C1 segment of cervical spinal cord (tissue), 14 donors: Measurements from ENCODE around the gene DNM2.

Source experiments
- DNase-seq, 14 donors: peaks; one replicate each; lab custom pipeline; 2025; lab: John Stamatoyannopoulos, UW

Gene DNM2

DNA sequence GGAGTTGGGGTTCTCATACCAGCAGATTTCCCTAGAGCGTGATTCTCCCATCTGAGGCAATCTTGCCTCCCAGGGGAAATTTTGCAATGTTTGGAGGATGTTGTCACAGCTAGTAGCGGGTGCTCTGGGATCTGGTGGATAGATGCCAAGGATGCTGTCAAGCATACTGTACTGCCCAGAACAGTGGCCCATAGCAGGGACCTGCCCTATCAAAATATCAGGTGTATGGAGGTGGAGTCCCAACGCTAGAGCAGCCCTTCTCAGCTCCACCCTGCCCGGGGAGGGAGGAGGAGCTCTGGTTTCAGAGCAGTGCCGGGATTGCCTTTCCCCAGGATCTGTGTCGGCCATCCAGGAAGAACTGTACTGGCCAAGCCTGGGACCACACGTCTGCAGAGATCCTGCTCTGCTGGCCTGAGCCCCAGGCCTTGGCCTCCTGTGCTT is 27.5 kb upstream of the DNM2 start:
- no peak for DNase-seq

DNA sequence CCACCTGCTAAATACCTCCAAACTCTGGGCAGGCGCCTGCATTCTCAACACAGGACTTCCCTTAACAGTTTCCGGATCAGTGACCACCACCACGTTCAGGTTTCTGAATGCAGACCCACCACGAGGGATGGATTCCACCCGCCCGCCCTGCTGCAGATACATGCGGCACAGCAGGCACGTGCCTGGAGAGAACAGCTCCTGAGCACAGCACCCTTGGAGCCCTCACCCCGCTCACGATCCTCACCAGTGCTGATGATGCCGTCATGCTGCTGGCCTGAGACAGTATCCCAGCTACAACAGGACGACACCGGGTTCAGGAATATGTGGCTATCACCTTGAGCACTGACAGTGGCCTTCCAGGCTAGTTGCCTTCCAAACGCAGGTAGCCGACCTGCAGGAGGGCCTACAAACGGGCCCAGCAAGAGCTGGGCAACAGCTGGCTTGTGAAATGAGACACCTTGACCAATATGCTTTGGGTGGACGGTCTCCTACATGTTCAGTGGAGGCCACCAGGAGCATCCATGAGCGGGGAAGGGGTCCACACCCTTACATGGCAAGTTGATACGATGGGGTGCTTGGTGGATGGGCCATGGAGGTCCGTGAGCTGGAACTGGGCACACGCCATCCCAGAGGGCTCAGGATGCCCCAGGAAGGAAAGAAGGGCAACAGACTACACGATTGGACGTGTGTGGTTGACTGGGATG is 26.5 kb upstream of the DNM2 start:
- DNase-seq: no peak

DNA sequence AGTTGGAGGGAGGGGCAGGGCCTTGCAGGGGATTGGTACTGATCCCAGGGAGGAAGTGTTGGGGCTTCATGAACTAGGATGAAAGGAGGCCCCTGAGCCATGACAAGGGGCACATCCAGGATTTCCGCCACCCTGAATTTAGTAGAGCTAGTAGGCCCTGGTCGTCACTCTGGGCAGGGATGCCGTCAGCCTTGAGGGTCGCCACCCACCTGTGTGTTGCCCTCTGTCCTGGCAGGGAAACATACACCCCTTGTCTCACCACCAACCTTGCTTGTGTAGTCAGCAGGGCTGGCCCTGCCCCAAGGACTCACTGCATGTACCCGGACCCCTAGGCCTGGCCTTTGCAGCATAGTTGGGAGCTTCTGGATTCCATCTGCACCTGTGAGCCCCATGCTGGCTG is 26.0 kb upstream of the DNM2 start:
- DNase-seq: no peak

DNA sequence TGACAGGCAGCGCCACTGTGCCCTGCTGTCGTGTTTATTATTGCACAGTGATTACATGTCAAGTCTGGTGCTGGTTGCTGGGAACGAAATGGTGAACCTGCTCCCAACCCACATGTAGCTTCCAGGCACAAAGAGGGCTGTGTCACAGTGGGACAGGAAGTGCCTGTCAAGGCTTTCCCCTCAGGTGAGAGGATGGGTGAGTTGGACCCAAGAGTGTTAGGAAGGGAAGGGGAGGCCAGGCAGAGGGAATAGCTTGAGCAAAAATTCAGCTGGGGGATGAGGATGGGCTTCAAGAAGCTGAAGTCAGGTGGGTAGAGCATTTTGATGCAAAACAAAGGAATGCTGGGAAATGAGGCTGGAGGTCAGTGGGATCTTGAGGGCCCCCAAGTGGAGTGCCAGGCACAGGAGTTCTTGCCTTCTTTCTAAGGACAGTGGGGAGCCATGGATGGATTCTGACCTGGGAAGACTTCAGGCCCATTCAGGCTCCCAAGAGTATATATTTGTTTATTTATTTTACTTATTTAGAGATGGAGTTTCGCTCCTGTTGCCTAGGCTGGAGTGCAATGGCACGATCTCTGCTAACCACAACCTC is 25.1 kb upstream of the DNM2 start:
- DNase-seq: no peak

DNA sequence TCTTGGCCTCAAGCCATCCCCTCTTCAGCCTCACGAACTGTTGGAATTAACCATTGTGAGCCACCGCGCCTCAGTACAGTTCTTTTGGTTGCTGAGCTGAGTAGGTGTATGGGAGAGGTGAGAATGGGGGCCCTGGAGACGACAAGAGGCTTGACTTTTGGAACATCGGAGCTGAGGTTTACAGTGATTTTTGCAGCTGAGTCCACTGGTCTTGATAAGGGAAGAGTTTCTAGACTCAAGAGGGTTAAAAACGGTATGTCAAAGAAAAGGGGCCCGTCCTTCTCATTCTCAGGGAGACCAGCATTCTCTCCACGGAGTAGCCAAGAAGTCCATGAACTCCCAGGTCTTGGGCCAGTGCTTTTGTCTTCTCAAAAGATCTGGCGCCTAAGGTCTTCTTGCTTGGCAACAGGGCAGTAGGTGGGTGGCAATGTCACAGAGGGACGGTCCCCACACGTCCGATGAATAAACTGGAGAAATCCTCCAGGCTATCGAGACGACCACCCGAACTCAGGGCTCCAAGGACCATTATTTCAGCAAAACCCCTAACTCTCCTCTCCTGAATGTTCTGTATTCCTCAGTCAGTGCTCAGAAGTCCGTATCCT is 23.1 kb upstream of the DNM2 start:
- no peak for DNase-seq

DNA sequence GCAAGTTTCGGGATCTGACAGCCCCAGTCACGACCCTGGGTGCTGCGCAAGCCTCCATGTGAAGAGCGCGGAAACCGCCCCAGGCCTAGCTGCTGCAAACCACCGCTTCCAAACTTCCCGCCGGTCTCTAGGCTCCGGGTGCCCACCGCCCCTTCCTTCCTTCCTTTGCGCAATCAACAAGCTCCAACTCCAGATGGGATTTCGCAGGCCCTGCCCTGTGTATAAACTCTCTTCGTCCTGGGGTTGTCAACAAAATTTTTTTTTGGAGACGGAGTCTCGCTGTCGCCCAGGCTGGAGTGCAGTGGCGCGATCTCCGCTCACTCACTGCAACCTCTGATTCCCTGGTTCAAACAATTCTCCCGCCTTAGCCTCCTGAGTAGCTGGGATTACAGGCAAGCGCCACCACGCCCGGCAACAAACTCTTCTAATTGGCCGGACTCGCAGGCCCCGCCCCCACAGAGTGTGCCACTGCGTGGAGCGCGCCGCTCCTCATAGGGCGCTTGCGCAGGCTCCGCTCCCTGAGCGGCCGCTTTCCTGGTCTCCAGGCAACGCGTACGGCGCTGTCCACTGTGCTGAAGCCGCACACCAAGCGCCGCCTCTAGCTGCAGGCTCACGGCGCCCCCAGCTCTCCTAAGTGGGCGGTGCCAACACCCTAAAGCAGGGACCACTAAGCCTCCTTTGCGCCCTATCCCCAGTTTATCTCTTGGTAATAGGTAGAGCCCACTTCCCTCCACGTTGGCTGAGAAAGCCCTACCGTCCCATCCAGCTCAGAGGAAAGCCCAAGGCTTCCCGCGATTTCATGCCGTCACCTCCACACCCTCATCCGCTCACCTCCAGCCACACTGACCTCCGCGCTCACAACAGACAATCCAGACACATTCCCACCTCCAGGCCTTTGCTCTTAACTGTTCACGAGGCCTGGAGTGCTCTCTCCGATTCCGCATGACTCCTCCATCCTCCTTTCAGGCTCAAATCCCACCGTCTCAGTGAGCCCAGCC is 22.2 kb upstream of the DNM2 start:
- DNase-seq: peak; percentile 33 to 89 (median 74)

DNA sequence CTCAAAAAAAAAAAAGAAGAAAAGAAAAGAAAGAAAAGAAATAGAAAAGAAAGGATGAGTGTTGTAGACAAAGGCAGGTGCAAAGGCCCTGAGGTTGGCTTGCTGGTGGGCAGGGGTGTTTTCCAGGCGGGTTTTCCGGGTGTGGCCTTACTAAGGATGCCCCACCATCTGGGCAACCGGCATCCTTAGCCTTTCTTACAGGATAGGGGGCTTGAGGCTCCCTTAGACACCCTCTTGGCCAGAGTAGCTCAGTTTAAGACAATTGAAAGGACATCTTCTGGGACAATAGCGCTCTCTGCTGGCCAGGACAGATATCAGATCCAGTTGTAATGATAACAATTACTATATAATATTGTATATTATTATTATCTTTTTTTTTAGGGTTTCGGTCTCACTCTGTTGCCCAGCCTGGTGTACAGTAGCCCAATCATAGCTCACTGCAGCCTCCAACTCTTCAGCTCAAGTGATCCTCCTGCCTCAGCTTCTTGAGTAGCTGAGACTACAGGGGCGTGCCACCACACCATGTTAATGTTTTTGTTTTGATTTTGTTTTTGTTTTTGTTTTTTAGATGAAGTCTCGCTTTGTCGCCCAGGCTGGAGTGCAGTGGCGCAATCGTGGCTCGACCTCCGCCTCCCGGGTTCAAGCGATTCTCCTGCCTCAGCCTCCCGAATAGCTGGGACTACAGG is 18.1 kb upstream of the DNM2 start:
- DNase-seq: peak in 2 of 14 donors; percentile 10 to 11

DNA sequence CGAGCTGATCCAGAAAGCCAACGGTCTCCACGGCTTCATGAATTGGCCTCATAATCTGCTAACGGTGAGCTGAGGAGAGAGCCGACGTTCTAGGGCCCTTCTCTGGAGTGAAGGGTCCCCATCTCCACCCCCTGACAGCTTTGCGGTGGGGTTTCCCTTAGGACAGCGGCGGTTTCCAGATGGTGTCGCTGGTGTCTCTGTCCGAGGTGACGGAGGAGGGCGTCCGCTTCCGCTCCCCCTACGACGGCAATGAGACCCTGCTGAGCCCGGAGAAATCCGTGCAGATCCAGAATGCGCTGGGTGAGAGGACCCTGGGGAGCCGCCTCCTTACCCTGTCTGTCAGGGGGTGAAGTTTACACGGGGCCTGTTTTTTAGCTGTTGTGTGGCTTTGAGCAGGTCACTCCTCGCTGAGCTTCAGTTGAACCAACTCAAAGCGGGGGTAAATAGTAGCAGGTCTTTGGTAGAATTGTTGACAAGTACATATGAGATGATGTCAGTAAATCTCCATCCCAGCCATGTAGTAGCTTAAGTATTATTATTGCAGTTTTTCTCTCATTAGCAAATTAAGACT is 15.8 kb upstream of the DNM2 start:
- peak in 2 of 14 donors; percentile 18 to 38 for DNase-seq

DNA sequence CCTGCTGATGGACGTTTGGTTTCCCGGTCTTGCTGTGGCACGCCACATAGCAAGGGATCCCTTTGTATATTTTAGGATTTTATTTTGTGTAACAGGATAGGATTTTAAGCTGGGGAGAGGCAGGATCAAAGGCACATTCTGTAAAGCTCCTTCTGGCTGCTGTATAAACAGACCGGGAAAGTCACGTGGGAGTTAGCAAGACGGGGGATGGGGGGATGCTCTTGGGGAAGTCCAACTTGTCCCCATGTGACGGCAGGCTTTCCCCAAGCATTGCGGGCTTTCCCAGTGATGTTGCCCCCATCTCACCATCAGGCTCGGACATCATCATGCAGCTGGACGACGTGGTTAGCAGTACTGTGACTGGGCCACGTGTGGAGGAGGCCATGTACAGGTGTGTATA is 10.9 kb upstream of the DNM2 start:
- DNase-seq: no peak

DNA sequence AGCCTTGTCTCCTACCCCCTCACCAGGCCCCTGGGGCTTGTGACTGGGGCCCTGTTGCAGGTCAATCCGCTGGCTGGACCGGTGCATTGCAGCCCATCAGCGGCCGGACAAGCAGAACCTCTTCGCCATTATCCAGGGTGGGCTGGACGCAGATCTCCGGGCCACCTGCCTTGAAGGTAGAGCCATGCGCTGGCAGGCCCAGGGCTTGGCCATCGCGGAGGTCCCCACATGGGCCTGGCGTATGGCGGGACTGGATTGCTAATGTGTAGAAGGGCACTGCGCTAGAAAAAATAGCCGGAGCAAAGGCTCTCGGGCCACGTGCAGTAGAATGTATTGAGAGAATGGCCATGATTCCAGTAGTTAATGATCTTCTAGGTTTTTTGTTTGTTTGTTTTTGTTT is 10.4 kb upstream of the DNM2 start:
- DNase-seq: no peak

DNA sequence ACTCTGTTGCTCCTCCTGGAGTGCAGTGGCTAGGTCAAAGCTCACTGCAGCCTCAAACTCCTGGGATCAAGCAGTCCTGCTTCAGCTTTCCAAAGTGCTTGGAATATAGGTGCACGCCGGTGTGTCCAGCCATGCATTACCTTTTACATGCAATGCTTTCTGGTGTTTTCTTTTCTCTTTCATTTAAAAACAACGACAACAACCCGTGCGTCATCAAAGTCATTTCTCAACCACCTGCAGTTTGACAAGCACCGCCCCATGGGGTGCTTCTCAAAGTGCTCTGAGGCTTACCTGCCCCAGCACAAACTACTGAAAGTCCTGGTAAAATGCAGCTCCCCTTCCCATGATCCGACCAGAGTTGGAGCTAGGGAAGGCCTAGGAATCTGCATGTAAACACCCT is 9.6 kb upstream of the DNM2 start:
- no peak for DNase-seq

DNA sequence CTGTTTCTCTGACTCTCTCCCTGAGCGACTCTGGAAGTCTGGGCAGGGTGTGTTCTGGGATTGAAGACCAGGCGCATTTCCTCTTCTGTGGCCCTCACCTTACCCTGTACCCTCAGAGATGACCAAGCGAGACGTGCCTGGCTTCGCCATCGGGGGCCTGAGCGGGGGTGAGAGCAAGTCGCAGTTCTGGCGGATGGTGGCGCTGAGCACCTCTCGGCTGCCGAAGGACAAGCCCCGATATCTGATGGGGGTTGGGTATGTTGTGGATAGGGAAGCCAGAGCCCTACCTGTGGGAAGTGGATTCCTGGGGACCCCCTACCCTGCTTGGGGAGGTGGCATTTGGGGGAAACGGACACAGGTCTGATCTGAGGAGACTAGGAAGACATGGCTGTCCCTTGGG is 5.8 kb upstream of the DNM2 start:
- DNase-seq: no peak

DNA sequence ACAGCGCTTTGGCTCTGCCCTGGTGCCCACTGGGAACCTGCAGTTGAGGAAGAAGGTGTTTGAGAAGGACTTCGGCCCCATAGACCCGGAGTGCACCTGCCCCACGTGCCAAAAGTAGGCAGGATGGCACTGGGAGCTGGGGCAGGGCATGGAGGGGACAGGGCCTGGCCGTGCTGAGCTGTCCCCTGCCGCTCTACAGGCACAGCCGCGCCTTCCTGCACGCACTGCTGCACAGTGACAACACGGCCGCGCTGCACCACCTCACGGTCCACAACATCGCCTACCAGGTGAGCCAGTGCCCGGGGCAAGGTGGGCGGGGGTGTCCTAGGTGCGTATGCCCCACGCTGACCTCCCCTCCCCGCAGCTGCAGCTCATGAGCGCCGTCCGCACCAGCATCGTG is 5.1 kb upstream of the DNM2 start:
- no peak for DNase-seq

DNA sequence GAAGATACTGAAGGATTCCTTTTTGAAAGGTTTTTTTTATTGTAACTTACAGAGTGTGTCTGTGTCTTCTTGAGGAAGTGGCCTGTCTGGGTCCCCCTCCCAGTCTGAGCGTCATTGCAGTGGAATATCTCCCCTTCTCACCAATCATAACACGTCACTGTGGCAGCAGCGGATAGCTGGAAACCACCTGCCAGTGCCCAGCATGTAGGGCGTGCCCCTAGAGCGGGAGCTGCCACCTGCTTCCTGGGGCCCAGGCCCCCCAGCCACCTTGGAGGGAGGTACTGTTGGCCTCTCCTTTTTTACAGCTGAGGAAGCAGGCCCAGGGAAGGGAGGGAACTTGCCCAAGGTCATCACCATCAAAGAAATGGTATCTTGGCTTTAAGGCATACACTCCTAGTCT is 4.6 kb upstream of the DNM2 start:
- DNase-seq: no peak

DNA sequence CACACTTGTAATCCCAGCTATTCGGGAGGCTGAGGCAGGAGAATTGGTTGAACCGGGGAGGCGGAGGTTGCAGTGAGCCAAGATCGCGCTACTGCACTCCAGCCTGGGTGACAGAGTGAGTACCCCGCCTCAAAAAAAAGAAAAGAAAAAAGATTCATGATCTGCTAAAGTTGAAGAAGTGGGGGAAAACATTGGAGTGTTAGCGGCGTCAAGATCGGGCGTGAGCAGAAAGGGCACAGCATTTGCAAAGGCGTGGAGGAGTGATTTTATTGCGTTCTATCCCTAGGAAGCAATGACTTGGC is 874 bp upstream of the DNM2 start:
- DNase-seq: no peak

DNA sequence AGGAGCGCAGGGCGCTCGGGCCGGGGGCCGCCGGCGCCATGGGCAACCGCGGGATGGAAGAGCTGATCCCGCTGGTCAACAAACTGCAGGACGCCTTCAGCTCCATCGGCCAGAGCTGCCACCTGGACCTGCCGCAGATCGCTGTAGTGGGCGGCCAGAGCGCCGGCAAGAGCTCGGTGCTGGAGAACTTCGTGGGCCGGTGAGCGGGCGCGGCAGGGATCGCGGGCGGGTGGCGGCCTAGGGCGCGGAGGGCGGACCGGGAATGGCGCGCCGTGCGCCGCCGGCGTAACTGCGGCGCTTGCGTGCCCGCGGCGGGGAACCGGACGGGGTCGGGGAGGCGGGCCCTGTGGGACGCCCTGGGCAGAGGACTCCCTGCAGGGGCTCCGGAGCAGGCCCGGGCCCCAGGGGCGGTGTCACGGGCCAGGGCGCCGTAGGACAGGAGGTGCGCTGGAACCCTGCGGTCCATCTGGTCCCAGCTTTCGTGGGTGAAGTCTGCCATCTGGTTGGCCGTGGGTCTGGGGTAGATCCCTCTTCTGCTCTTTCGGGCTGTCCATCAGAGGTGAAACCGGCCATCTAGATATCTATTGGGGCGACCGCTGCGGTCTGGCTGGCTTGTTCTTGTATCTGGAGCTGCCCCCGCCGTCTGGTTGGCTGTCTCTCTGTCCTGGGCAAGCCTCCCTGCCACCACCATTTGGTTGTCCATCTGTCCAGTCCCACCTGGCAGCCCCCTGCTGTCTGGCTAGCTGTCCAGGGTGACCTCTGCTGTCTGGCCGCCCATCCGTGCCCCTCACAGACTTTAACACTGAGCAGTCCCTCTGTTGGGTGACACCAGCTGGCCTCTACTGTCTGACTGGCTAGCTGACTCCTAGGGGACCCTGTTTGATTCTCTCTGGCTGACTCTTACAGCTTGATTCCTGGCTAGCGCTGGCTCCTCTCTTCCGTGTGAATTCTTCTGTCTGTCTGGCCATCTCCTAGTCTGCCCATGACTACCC is 622 bp downstream of the DNM2 start:
- peak in 9 of 14 donors; percentile 13 to 82 (median 47) for DNase-seq

DNA sequence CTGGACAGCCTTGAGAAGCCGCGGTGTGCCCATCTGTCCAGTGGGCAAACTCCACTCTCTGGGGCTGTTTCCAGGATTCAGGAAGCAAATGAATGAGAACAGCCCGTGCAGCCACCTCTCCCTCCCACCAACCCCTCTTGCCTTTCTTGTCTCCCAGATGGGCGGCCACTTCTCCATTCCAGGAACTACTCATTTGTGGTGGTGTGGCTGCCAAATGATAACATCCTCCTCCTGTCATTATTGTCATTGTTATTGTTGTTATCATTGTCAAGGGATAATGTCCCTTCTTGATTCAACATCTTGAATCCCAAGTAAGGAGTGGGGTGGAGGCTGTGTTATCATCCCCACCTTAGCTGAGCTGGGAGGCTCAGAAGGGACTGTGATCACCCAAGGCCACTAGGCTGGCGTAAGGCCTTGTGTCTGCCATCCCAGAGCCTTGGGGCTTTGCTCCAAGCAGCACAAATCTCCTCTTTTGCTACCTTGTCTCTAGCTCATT is 1.6 kb downstream of the DNM2 start:
- DNase-seq: peak in 2 of 14 donors; percentile 22 to 31

DNA sequence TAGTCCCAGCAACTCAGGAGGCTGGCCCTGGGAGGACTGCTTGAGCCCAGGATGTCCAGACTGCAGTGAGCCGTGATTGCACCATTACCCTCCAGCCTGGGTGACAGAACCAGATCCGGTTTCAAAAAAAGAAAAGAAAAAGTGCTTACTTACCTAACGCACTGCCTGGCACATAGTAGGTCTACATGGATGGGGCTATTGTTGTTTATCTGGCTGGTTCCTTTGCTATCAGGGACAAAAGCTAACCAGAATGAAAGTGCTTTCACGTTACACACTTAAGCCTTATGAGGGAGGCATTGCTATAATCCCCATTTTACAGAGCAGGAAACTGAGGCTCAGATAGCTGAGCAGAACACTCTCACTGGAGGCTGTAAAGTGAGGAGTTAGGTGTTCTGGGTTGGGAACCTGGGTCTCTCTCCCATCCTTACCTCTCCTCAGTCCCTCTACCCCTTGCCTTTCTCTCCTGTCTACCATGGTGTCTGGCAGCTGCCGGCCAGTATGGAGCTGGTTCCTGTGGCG is 2.8 kb downstream of the DNM2 start:
- no peak for DNase-seq

DNA sequence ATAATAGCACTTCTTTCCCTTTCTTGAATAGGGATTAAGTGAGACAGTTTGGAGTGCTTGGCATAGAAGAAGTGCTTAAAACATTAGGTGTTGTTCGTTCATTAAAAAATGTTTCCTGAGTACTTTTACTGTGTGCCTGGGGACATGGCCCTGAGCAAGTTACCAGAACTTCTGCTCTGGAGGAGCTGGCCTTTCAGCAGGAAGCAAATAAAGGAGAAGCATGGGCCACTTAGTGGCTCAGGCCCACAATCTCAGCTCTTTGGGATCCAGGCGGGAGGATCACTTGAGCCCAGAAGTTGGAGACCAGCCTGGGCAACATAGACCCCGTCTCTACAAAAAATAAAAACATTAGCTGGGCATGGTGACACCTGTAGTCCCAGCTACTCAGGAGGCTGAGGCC is 5.7 kb downstream of the DNM2 start:
- no peak for DNase-seq
